ENCODE data around the gene ALKAL2. TPM values are rescaled to one million over a fixed set of nuclear protein-coding genes. Genes with fewer than 3 reads are reported as not detected.

Gene ALKAL2
- total RNA-seq, 2 donors from 2014 or later: 0.72 to 3.3 TPM

- Histone ChIP-seq H3K4me3 (no peak overlapping the region), H3K27me3 (no peaks in the 10 kb centered on the region), H3K9me3 (no peaks in the 10 kb centered on the region), H3K9ac (ENCODE audit: low read depth in 2 of 2, low read length in 2 of 2) (no peak overlapping the region), H3K4me1 (no peaks in the 10 kb centered on the region), H3K36me3 (no peaks in the 10 kb centered on the region), H3K27ac (no peak overlapping the region)
- intact Hi-C loops (cut with DNase I): no loop called here
- DNase-seq: no peak
- no peak for TF ChIP-seq CTCF (IDR thresholded peaks at IDR 0.05)
Measured at GRCh38 chr2:323035-323434, 35.1 kb upstream of the ALKAL2 start.

- Histone ChIP-seq H3K27me3 (no peaks in the 10 kb centered on the region), H3K4me1 (no peaks in the 10 kb centered on the region), H3K9me3 (no peaks in the 10 kb centered on the region), H3K27ac (no peak overlapping the region), H3K36me3 (no peaks in the 10 kb centered on the region), H3K4me3 (no peak overlapping the region), H3K9ac (ENCODE audit: low read depth in 2 of 2, low read length in 2 of 2) (no peak overlapping the region)
- no peak for DNase-seq
- no peak for TF ChIP-seq CTCF (IDR thresholded peaks at IDR 0.05)
- intact Hi-C loops (cut with DNase I): no loop called here
Measured at GRCh38 chr2:322326-322725, 34.4 kb upstream of the ALKAL2 start.

GRCh38 chr2:320561-320960 lies 32.7 kb upstream of the ALKAL2 start:
- Histone ChIP-seq H3K4me3 (no peak overlapping the region), H3K4me1 (no peaks in the 10 kb centered on the region), H3K9ac (ENCODE audit: low read depth in 2 of 2, low read length in 2 of 2) (no peak overlapping the region), H3K36me3 (no peaks in the 10 kb centered on the region), H3K9me3 (no peaks in the 10 kb centered on the region), H3K27ac (no peak overlapping the region), H3K27me3 (no peaks in the 10 kb centered on the region)
- TF ChIP-seq CTCF (IDR thresholded peaks at IDR 0.05): no peak
- no peak for DNase-seq
- intact Hi-C loops (cut with DNase I): no loop called here

- intact Hi-C loops (cut with DNase I): no loop called here
- Histone ChIP-seq H3K27ac (no peak overlapping the region), H3K4me3 (no peak overlapping the region), H3K9ac (ENCODE audit: low read depth in 2 of 2, low read length in 2 of 2) (no peak overlapping the region), H3K4me1 (no peaks in the 10 kb centered on the region), H3K36me3 (no peaks in the 10 kb centered on the region), H3K27me3 (no peaks in the 10 kb centered on the region), H3K9me3 (no peaks in the 10 kb centered on the region)
- TF ChIP-seq CTCF (IDR thresholded peaks at IDR 0.05): no peak
- DNase-seq: no peak
Measured at GRCh38 chr2:319059-319600, 31.2 kb upstream of the ALKAL2 start.

- Histone ChIP-seq H3K27me3 (no peaks in the 10 kb centered on the region), H3K27ac (no peak overlapping the region), H3K9me3 (no peaks in the 10 kb centered on the region), H3K4me1 (no peaks in the 10 kb centered on the region), H3K9ac (ENCODE audit: low read depth in 2 of 2, low read length in 2 of 2) (no peak overlapping the region), H3K36me3 (no peaks in the 10 kb centered on the region), H3K4me3 (no peak overlapping the region)
- intact Hi-C loops (cut with DNase I): no loop called here
- no peak for DNase-seq
- TF ChIP-seq CTCF (IDR thresholded peaks at IDR 0.05): no peak
Measured at GRCh38 chr2:317501-318424, 29.9 kb upstream of the ALKAL2 start.
